Effector memory CD4-positive, alpha-beta T cell (primary cell): ENCODE measurements around the gene TMEM127.
"Not testable (repeated sequence)": the region's sequence is repeated elsewhere in the genome, so short reads cannot be mapped to it uniquely, and the experiment has no call there.

Experiments
- DNase-seq, 3 donors: peaks; one replicate each; pipeline ENCODE4 v3.0.0-alpha.2; 2020
- H3K27ac ChIP-seq: 2 replicates; pipeline ENCODE4 v1.7.0; 2013; ENCODE audit warnings: mild to moderate bottlenecking, low read length, moderate library complexity; ENCODE audit not compliant: insufficient read depth, poor library complexity, severe bottlenecking
- H3K27me3 ChIP-seq: replicated peaks from 2 replicates; pipeline ENCODE4 v1.7.0; 2013; ENCODE audit warnings: mild to moderate bottlenecking, low read length; ENCODE audit not compliant: insufficient read depth, control insufficient read depth, poor library complexity, severe bottlenecking
- H3K36me3 ChIP-seq: 2 replicates; pipeline ENCODE4 v1.7.0; 2013; ENCODE audit warnings: mild to moderate bottlenecking, low read length, moderate library complexity; ENCODE audit not compliant: control insufficient read depth, insufficient read depth
- H3K4me1 ChIP-seq: 2 replicates; pipeline ENCODE4 v1.7.0; 2013; ENCODE audit warnings: low read length, mild to moderate bottlenecking; ENCODE audit not compliant: control insufficient read depth, insufficient read depth, poor library complexity, severe bottlenecking
- H3K4me3 ChIP-seq: 2 replicates; pipeline ENCODE4 v1.7.0; 2013; ENCODE audit warnings: low read length, low read depth, mild to moderate bottlenecking; ENCODE audit not compliant: insufficient read depth, poor library complexity, severe bottlenecking
- H3K9me3 ChIP-seq: 2 replicates; pipeline ENCODE4 v1.7.0; 2013; ENCODE audit warnings: mild to moderate bottlenecking, low read length, moderate library complexity; ENCODE audit not compliant: control insufficient read depth

The TMEM127 gene

GRCh38 chr2:96294271-96294670 is 28.5 kb upstream of the TMEM127 start:
- not testable (repeated sequence) for H3K4me1 ChIP-seq, DNase-seq, H3K4me3 ChIP-seq, H3K9me3 ChIP-seq, H3K27ac ChIP-seq, H3K27me3 ChIP-seq
- H3K36me3 ChIP-seq, result peaks cover 98% of the 10 kb centered on the region

GRCh38 chr2:96291751-96292150 is 26.0 kb upstream of the TMEM127 start:
- DNase-seq, result no peak
- no peak overlapping the region for H3K27ac ChIP-seq
- no peaks in the 10 kb centered on the region for H3K9me3 ChIP-seq
- H3K4me1 ChIP-seq, result no peaks in the 10 kb centered on the region
- no peaks in the 10 kb centered on the region for H3K27me3 ChIP-seq
- peaks cover 98% of the 10 kb centered on the region for H3K36me3 ChIP-seq
- no peak overlapping the region for H3K4me3 ChIP-seq

- no peak for DNase-seq
- H3K36me3 ChIP-seq, result peaks cover 99% of the 10 kb centered on the region
- no peaks in the 10 kb centered on the region for H3K4me1 ChIP-seq
- no peaks in the 10 kb centered on the region for H3K9me3 ChIP-seq
- H3K4me3 ChIP-seq, result no peak overlapping the region
- no peaks in the 10 kb centered on the region for H3K27me3 ChIP-seq
- no peak overlapping the region for H3K27ac ChIP-seq
These were observed 21.6 kb upstream of the TMEM127 start for GRCh38 chr2:96287273-96287856.

GRCh38 chr2:96276787-96277499 is 11.1 kb upstream of the TMEM127 start:
- Histone ChIP-seq H3K36me3 (peaks cover 76% of the 10 kb centered on the region), H3K27ac (no peak overlapping the region), H3K9me3 (no peaks in the 10 kb centered on the region), H3K4me3 (no peak overlapping the region), H3K4me1 (no peaks in the 10 kb centered on the region), H3K27me3 (no peaks in the 10 kb centered on the region)
- DNase-seq, result no peak

GRCh38 chr2:96274355-96275056 is 8.7 kb upstream of the TMEM127 start:
- no peaks in the 10 kb centered on the region for H3K4me1 ChIP-seq
- H3K27me3 ChIP-seq, result no peaks in the 10 kb centered on the region
- no peaks in the 10 kb centered on the region for H3K9me3 ChIP-seq
- no peak overlapping the region for H3K4me3 ChIP-seq
- peaks cover 73% of the 10 kb centered on the region for H3K36me3 ChIP-seq
- H3K27ac ChIP-seq, result no peak overlapping the region
- DNase-seq, result no peak

- Histone ChIP-seq H3K27me3 (no peaks in the 10 kb centered on the region), H3K36me3 (peaks cover 72% of the 10 kb centered on the region), H3K4me1 (no peaks in the 10 kb centered on the region), H3K27ac (no peak overlapping the region), H3K4me3 (no peak overlapping the region), H3K9me3 (no peaks in the 10 kb centered on the region)
- no peak for DNase-seq
These were observed 8.0 kb upstream of the TMEM127 start for GRCh38 chr2:96273763-96274162.

GRCh38 chr2:96271995-96272394 is 6.2 kb upstream of the TMEM127 start:
- Histone ChIP-seq H3K27ac (no peak overlapping the region), H3K27me3 (no peaks in the 10 kb centered on the region), H3K9me3 (no peaks in the 10 kb centered on the region), H3K4me3 (no peak overlapping the region), H3K4me1 (peaks cover 8% of the 10 kb centered on the region), H3K36me3 (peaks cover 64% of the 10 kb centered on the region)
- no peak for DNase-seq

DNA sequence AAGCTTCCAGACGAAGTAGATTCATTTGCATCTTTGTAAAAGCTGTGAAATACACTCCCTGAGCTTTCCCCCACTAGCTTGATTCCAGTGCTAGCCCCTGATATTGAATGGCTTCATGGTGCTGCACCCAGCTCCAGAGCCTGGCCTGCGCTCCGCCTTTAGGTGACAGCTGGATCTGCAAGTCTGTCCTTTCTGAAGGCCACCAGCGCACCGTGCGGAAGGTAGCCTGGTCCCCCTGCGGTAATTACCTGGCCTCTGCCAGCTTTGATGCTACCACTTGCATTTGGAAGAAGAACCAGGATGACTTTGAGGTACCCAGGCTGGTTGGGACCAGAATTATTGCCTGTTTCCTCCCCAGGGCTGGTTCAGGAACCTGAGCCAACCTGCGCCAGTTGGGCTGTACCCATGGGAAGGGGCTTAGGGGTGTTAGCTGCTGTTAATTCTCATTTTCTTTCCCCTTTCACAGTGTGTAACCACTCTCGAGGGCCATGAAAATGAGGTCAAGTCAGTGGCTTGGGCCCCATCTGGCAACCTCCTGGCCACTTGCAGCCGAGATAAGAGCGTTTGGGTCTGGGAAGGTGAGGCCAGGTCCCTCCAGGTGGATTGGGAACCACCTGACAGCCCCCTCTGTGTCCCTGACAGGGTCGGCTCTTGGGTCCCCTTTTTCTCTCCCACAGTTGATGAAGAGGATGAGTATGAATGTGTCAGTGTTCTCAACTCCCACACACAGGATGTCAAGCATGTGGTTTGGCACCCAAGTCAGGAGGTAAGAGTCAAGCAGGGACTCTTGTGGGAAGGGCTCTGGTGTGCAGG is 1.6 kb upstream of the TMEM127 start:
- Histone ChIP-seq H3K4me3 (no peak overlapping the region), H3K27ac (peak overlapping the region; percentile 27), H3K36me3 (peaks cover 35% of the 10 kb centered on the region), H3K4me1 (peaks cover 21% of the 10 kb centered on the region), H3K27me3 (no peaks in the 10 kb centered on the region), H3K9me3 (no peaks in the 10 kb centered on the region)
- peak; percentile 13 to 34 (median 25) for DNase-seq

- H3K4me3 ChIP-seq, result peak overlapping the region; percentile 99
- peak; percentile 22 to 41 (median 35) for DNase-seq
- peaks cover 24% of the 10 kb centered on the region for H3K36me3 ChIP-seq
- no peaks in the 10 kb centered on the region for H3K9me3 ChIP-seq
- H3K27me3 ChIP-seq, result no peaks in the 10 kb centered on the region
- peak overlapping the region; percentile 92 for H3K27ac ChIP-seq
- peaks cover 21% of the 10 kb centered on the region for H3K4me1 ChIP-seq
These were observed 403 bp downstream of the TMEM127 start for GRCh38 chr2:96265349-96265839.
